Stimulated activated CD8-positive, alpha-beta memory T cell treated with anti-CD3 and anti-CD28 coated beads, Interleukin-15, amount 100 ng/mL, for 48 hours (primary cell): ENCODE measurements around the gene LY6G5C.

Experiments
- DNase-seq, 2 donors: peaks; one replicate each; pipeline ENCODE4 v3.0.0-alpha.2; 2020; ENCODE audit warnings: low read depth in 2 of 2

The LY6G5C gene

GRCh38 chr6:31642798-31643570 lies 37.9 kb downstream of the LY6G5C start:
- no peak for DNase-seq

GRCh38 chr6:31641370-31641769 lies 39.5 kb downstream of the LY6G5C start:
- no peak for DNase-seq

DNA sequence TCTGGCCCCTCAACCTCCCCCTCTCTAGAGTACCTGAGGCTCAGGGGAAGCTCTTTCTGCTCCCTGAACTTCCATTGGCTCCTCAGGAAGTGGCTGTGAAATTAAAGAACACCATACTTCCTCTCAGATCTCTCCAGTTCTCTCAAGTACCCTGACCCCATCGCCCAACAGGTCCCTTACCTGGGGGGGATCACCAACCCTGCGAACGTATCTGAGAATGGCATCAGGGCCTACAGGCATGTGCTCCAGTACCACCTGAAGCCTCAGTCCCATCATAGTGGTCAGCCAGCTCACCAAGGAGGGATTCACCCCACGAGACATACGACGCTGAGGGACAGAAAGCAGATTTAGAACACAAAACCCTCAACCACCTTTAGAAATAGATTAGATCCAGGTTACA lies 40.3 kb downstream of the LY6G5C start:
- no peak for DNase-seq

GRCh38 chr6:31639449-31639861 lies 41.4 kb downstream of the LY6G5C start:
- no peak for DNase-seq

DNA sequence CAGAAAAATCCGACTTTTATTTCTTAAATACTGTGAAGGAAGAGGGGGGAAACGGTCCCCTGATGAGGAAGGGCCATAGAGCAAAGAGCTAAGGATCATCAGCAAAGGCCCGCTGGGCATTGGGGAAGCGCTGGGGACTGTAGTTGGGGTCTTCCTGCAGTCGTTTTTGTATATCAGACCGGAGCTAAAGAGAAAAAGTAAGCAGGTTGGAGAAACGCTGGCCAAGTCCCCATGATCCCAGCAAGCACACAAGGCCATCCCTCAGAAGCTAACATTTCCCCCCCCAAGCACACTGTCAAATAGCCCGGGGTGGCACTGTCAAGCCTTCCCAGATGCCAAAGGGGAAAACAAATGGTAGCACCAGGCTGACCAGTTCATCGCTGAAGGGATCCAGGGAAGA lies 41.8 kb downstream of the LY6G5C start:
- DNase-seq, result no peak

GRCh38 chr6:31636698-31637596 lies 43.9 kb downstream of the LY6G5C start:
- no peak for DNase-seq

DNA sequence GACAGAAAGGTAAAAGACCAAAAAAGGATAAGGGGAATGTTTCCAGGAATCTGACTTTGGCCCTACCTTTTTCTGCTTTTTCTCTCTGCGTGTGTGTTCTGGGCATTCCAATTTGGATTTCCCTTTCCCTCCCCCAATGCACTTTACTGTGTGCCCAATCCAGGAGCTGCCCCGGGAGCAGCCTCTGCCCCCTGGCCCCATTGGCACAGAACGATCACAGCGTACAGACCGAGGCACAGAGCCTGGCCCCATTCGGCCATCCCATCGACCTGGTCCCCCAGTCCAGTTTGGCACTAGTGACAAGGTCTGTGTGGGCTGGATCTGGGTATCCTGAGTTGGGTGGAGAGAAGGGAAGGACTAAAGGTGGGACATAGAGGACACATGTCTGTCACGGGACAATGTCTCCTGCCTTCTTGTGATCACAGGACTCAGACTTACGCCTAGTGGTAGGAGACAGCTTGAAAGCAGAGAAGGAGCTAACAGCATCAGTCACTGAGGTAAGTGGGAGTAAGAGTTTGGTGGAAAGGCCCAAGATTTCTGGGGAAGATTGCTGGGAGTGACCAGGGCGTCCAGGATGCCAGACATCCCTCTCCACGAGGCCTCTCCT lies 45.8 kb downstream of the LY6G5C start:
- DNase-seq, result no peak

GRCh38 chr6:31634131-31634530 lies 46.7 kb downstream of the LY6G5C start:
- DNase-seq, result no peak

- no peak for DNase-seq
Observed at GRCh38 chr6:31633447-31633846, 47.4 kb downstream of the LY6G5C start.

DNA sequence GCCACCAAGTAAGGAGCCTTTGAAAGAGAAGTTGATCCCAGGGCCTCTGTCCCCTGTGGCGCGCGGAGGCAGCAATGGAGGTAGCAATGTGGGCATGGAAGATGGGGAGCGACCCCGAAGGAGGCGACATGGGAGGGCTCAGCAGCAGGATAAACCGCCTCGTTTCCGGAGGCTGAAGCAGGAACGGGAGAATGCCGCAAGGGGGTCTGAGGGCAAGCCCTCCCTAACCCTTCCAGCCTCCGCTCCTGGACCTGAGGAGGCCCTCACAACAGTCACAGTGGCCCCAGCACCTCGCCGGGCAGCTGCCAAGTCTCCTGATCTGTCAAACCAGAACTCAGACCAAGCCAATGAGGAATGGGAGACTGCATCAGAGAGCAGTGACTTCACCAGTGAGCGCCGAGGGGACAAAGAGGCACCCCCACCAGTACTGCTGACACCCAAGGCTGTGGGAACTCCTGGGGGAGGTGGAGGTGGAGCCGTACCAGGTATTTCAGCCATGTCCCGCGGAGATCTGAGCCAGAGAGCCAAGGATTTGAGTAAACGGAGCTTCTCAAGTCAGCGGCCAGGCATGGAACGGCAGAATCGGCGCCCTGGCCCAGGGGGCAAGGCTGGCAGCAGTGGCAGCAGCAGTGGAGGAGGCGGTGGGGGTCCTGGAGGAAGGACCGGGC lies 48.5 kb downstream of the LY6G5C start:
- DNase-seq, result no peak

DNA sequence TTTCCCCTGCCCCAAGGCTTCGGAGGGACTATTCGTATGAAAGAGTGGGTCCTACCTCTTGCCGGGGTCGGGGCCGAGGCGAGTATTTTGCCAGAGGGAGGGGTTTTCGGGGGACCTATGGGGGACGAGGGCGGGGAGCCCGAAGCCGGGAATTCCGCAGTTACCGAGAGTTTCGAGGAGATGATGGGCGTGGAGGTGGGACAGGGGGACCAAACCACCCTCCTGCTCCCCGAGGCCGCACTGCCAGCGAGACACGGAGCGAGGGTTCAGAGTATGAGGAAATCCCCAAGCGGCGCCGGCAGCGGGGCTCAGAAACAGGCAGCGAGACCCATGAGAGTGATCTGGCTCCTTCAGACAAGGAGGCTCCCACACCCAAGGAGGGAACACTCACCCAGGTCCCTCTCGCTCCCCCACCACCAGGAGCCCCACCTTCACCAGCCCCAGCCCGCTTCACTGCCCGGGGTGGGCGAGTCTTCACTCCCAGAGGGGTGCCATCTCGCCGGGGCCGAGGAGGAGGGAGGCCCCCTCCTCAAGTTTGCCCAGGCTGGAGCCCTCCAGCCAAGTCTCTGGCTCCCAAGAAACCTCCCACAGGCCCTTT lies 49.1 kb downstream of the LY6G5C start:
- DNase-seq, result no peak

DNA sequence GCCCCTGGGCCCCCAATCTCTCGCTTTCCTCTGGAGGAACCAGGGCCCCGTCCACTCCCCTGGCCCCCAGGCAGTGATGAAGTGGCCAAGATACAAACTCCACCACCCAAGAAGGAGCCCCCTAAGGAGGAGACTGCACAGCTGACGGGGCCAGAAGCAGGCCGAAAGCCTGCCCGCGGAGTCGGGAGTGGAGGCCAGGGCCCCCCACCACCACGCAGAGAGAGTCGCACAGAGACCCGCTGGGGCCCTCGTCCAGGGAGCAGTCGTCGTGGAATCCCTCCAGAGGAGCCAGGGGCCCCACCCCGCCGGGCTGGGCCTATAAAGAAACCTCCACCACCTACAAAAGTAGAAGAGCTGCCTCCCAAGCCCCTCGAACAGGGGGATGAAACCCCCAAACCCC lies 49.7 kb downstream of the LY6G5C start:
- no peak for DNase-seq

DNA sequence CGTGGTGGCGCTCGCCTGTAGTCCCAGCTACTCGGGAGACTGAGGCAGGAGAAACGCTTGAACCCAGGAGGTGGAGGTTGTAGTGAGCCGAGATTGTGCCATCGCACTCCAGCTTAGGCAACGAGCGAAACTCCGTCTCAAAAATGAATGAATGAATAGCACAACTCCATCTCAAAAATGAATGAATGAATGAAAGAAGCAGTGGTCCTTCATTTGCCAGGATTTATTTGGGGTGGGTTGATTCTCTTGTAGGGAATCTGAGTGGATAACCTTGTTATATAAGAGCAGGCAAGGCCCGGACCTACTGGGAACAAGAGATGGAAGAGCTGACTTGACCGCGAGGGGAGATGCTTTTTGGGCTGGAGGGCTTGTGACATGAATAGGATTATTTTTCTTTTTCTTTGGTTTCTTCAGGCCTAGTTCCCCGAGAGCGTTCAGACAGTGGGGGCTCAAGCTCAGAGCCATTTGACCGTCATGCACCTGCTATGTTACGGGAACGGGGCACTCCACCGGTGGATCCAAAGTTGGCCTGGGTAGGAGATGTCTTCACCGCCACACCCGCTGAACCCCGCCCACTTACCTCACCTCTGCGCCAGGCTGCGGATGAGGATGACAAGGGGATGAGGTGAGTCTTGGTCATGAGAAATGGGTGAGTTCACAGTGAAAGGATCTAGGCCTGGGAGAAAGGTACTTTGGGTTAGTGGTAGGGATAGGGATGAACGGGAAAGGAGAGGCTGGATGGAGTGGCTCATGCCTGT lies 50.5 kb downstream of the LY6G5C start:
- DNase-seq, result no peak

DNA sequence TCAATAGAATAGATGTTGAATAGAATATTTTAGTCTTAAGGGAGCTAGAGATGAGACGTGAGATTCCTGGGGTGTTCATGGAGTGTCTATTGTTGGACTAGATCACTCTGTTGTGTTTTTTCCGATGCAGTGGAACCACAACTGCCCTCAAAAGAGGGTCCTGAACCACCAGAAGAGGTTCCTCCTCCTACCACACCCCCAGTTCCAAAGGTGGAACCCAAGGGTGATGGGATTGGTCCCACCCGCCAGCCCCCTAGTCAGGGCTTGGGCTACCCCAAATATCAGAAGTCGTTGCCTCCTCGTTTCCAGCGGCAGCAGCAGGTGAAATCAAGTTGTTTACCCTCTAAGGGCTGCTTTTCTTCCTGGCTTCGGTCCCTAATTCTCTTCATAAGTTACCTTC lies 51.9 kb downstream of the LY6G5C start:
- DNase-seq, result no peak

DNA sequence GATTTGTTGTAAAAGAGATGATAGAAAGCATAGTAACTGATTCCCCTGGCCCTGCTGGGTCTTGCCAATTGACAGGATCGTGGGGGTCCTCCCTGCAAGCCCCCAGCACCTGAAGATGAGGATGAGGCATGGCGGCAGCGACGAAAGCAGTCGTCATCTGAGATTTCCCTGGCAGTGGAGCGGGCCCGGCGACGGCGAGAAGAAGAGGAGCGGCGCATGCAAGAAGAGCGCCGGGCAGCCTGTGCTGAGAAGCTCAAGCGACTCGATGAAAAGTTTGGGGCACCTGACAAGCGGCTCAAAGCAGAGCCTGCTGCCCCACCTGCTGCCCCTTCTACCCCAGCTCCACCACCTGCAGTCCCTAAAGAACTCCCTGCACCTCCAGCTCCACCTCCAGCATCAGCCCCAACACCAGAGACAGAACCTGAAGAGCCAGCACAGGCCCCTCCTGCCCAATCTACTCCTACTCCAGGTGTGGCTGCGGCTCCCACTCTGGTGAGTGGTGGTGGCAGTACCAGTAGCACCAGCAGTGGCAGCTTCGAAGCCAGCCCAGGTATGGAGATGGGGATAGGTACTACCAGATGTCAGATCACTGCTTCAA lies 53.1 kb downstream of the LY6G5C start:
- no peak for DNase-seq

DNA sequence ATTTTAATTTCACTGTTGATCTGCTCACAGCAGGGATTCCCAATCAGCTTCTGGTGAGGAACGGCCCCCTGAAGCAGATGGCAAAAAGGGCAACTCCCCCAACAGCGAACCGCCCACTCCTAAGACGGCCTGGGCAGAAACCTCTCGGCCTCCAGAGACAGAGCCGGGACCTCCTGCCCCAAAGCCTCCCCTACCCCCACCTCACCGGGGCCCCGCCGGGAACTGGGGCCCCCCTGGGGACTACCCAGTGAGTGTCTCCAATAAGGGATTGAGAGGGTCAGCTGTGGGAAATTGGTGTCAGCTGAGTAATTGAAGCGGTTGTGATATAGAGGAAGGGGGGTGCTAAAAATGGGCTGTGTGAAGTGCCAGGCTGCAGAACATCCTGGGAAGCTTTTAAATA lies 53.9 kb downstream of the LY6G5C start:
- DNase-seq, result no peak
